NCI-H510A treated with DMSO at 0.1 percent for 48 hours (cell line): Measurements from ENCODE around the gene CCDC17.

ENCODE experiments used
- DNase-seq: peaks from one replicate; lab custom pipeline; 2025; lab: John Stamatoyannopoulos, UW

Gene CCDC17

DNA sequence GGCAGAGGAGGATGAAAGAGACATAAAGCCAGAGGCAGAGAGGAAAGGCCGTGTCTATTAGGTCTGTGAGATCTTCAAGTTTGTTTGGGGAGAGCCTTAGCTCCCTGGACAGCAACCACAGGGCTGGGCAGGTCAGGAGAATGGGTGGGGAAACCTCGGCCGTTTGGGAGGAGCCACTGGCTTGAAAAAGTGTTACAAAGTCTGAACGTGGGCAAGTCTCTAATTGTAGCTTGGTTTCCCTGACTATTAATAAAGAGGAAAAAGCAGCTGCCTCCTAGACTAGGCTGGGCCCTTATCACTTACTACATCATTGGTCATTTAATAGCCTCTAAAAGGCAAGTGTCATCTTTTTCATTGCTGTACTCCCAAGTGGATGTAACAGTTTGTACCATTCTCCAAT lies at the start of gene CCDC17:
CCDC17 (minus strand) TSS at position 83 of the 400 bp plus-strand sequence. CDS start 145 bp downstream, outside the sequence.
- no peak for DNase-seq

DNA sequence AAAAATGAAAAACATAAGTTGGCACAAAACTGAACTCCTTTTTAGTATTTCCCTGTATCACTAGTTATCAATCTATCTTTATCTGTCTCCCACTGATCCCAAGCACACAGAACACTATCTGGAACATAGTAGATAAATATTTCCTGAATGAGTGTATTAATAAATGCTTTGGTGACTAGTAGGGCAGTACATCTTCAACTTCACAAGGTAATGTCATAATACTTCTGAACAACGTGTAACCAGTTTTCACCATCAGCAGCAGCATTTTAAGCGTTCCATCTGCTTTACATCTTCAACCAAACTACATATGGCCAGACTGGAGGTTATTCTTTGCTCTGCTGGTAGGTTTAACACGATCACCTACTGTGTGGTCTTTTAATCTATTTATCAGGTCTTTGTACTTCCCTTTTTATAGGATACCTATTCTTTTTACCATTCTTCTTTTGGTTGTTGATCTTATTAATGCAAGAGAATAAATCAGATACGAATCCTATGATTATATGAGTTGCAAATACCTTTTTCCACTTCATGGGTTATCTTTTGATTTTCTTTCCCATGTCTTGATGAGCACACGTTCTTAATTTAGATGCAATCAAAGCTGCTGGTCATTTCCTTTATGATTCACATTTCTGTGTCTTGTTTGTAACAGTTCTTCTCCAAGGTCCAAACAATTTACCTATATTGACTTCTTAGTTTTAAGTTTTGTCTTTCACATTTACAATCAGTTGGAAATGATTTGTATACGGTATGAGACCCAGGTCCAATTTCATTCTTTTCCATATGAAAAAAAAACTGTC lies 46.2 kb upstream of the CCDC17 start:
- DNase-seq, result no peak

DNA sequence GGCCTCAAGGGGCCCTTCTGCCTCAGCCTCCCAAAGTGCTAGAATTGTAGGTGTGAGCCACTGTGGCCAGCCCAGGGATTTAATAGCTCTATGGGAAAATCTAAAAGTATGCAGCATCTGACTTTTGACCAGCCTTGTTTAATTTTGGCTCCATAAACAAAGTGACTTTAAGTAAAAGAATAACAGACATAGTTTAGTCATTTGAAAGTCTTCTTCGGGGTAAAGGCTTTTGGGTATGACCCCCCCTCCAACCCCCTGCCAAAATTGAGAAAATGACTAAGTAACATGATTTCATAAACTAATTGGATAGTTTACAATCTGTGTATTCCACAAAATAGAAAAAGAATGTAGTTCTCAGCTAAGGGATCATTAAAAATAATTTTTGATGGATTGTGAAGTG lies 45.5 kb upstream of the CCDC17 start:
- no peak for DNase-seq

DNA sequence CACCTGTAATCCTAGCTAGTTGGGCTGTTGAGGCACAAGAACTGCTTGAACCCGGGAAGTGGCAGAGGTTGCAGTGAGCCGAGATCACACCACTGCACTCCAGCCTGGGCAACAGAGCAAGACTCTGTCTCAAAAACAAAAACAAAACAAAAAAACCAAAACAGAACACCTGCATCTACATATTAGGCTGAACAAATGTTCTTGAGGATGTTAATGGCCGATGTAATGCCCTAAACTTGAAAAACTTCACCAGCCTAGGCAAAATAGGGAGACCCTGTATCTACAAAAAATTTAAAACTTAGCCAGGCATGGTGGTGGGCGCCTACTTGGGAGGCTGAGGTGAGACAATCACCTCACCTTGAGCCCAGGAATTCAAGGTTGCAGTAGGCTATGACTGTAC lies 44.7 kb upstream of the CCDC17 start:
- DNase-seq, result no peak

DNA sequence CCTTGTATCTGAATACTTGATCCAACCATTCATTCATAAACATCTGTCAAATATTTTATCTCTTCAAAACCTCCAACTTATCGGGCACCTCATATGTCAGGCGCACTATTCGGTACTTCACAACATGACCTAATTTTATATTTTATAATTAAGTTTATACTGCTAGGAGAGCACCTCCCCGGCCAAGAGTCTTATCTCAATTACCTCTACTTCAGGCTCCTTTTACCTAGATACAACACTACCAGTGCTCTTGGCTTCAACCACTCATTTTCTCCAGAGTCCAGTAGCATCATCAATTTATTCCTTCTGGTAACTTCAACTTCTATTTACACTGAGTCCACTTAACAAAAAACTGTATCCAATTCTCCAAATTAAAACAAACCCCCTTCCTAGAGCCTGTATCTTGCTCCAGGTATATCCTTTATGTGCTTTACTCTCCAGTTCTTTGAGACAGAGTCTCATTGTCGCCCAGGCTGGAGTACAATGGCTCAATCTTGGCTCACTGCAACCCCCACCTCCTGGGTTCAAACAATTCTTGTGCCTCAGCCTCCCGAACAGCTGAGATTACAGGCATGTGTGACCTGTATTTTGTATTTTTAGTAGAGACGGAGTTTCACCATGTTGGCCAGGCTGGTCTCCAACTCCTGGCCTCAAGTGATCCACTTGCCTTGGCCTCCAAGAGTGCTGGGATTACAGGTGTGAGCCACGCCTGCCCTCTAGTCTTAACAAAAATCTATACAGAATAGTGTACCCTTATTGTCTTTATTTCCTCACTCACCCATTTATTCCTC lies 43.7 kb upstream of the CCDC17 start:
- no peak for DNase-seq

DNA sequence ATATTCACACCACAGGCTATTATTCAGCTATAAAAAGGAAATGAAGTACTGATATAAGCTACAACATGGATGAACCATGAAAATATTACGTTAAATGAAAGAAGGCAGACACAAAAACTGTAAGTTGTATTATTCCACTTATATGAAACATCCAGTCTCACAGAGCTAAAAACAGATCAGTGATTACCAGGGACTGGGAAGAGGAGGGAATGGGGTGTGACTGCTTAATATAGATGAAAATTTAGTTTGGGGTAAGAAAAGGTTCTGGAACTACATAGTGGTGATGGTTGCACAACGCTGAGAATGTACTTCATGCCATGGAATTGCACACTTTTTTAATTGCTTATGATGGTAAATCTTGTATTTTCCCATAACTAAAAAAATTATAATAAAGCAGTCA lies 43.0 kb upstream of the CCDC17 start:
- no peak for DNase-seq

DNA sequence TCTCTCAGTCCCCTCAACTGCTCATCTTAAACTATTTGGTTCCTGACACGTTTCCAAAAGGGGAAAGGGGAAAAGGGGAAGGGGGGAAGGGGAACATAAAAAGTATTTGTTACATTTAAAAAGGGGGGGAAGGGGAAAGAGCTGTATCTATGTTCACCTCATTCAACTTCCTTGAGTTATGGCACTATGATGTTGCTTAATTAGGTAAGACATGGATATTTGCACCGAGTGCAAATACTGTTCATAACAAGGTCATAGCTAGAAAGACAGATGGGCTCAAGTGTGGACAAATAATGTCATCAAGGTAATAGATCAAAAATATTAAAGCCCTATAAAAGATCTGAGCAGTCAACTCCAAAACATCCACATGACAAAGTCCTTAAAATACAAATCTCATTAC lies 36.5 kb upstream of the CCDC17 start:
- no peak for DNase-seq

DNA sequence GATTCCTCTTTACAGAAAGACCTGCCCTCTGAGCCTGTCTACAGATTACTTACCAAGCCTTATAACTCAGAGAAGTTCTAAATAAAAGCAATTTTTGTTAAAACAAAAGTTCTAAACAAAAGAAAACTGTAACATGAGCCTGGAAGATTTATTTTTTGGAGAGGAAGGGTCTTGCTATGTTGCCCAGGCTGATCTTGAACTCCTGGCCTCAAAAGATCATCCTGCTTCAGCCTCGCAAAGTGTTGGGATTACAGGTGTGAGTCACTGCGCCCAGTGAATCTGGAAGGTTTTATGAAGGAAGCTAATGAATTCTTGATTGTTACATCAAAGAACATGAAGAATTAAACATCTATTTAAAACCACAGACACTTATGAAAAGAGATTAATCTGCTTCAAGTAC lies 35.4 kb upstream of the CCDC17 start:
- no peak for DNase-seq

DNA sequence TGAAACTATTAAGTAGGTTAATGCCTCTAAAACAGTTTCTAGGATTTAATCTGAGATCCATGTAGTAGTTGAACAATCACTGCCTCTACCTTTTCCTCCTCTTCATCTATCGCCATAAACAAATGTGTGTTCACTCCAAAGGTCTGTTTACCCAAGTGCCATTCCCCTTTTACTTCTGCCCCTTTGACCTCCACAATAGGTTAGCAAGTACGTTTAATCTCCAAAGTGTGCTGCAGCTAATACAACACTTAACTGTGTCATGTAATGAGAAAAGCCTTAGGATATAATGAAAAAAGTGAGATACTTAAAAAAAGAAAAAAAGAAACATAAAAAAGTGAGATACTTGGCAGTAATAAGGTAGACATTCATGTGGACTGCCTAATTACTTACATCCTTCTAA lies 34.3 kb upstream of the CCDC17 start:
- DNase-seq, result no peak

DNA sequence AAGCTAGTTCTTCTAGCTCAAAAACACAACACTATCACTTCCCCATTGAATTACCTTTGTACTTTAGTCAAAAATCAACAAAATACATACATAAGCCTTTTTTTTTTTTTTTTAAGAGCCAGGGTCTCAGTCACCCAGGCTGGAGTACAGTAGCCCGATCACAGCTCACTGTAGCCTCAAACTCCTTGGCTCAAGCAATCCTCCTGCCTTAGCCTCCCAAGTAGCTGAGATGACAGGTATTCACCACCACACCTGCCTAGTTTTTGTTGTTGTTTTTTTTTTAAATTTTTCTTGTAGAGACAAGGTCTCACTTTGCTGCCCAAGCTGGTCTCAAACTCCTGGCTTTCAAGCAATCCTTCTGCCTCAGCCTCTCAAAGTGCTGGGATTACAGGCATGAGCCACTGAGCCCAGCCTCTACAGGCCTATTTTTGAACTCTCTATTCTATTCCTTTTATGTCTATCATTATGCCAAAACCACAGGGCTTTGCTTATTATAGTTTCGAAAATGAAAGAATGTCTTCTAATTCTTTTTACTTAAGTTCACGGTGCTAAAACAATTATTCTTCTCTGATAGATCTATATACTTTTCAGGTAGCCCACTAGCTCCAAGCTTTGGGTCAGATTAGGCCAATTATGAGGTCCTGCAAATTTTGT lies 32.8 kb upstream of the CCDC17 start:
- DNase-seq, result no peak

DNA sequence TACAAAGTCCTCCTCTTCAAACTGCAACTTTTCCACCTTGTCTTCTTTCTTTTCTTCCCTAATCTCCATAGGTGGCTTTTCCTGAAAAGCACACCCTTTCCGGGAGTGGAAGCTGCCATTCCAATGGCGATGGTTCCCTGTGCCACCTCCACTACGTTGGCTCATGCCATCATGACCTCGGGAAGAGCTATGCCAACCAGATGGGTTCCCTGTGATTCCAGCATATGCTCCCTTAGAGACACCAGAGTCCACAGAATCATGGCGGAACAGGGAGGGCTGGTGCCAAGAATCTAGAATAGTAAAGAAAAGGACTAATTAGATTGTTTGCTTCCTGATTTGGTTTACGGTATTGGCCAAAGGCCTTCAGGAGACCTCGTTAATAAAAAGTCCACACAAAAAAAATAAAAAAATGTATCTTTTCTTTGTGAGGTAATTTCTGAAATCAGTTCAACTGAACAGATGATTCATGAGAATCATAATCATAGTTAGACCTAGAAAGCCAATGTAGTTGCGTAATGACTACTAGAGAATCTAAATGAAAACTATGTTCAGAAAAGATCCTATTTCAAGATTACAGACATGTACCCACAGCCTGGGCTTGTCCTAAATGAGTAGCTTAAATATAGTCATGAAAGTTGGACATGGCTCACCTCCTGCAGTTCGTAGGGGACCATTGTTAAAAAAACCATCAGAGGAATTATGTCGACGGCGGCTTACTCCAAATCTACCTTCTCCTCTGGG lies 30.9 kb upstream of the CCDC17 start:
- DNase-seq, result no peak

DNA sequence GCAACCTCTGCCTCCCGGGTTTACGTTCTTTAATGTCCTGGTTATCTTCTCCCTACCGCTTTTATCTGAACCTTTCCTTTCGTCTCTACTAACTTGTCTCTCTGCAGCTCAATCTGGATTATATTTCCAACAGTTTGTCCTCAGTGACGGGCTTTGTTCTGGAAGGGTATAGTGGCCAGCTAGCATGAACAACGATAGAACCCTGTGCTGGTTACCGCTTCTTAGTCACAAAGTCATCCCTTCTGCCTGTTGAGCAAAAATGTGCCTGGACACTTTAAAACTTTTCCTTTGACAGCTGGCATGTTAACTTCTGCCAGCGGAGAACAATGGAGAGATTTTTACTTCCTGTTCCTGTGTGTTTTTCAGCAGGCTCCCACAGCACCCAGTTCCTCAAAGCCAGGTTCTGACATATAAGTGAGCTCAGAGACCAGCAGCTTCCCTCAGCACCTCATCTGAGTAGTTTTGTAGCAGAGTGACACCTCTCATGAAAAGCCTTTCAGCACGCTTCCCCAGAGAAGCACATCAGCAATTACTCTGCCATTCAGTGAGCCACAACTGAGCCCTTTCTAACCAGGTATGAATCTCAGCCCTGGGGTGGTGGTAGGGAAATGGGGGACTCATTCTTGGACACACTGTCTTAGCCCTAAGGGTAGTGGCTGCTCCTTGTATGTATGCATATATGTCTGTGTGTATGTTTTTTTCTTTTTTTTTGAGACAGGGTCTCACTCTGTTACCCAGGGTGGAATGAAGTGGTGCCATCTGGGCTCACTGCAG lies 23.6 kb upstream of the CCDC17 start:
- no peak for DNase-seq

DNA sequence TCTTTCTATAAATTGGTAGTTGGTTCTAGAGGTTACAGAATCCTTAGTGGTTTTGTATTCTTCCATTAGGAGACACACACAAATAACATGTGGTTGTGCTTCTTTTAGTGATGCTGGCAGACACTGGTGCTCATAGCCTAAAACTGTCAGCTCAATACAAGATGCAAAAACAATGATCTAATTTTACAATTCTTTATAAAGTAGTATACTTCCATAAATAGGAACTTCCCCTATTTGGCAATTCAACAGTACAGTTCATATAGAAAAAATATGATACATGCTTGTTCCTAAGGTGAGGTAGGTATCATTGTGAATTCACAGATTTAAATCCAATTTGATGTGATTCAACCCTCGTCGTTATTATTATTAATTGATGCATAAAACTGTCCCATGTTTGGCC lies 20.8 kb upstream of the CCDC17 start:
- DNase-seq, result no peak

DNA sequence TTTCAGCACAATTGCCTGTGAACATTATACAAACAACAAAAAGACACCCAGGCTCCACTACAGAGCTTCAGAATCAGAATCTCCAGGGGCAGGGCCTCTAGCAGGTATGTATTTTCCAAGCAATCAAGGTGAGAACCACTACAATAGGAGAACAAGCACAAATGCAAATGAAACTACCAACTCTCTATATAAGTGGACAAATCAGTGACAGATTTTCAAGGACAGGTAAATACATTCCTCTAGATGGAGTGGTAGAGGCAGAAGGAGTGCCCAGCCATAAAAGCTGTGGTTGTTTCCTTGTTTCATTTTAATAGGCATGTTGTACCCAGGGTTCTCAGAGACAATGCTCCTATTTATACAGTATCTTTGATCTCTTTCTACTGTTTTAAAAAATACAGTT lies 20.1 kb upstream of the CCDC17 start:
- DNase-seq, result no peak

DNA sequence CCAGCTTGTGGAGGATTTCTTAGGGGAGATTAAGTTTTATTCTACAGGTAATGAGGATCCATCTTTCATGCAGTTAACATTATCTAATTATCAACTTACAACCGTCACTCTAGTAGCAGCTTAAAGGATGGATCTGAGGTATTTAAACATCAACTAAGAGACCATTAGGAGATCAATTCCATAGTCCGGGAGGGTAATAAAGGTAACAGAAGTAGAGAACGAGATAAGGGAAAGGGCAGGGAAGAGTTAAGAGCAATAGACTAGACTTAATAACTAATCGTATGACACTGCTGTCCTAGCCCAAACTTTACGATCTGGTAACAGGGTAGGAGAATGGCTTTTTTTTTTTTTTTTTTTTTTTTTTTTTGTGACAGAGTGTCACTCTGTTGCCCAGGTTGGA lies 19.5 kb upstream of the CCDC17 start:
- DNase-seq, result no peak

DNA sequence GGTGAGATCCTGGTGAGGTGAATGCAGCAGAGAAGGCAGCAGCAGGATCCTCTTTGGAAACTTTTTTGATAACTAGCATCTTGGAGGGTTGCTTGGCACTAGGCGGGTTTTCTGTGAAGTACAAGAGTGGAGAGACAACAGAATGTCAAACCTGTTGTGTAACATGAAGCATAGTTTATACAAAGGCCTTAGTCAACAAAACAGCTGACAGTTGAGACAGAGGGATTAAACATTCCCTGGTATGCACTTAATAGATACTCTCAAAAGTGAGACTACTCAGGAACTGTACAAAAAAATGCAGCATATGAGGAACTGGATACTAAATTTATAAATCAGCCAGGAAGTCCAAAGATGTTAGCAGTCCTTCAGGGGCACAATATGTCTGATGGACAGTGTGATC lies 16.4 kb upstream of the CCDC17 start:
- no peak for DNase-seq

DNA sequence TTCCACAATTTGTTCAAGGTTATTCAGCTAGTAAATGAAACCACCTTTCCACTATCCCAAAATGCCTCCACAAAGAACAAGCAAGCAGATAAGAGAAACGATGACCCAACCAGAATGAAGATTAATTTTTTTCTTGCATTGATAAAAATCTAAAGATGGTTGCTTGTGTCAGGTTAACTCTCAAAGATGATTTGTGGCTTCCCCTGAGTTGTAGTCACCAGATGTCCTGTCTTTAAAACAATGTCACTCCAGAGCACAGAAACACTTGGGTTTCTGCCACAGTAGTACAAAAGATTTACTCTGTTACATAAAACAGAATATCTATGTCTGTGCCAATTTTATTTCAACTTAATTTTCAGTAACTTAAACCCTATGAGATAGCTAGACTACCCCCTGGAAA lies 11.4 kb upstream of the CCDC17 start:
- no peak for DNase-seq

DNA sequence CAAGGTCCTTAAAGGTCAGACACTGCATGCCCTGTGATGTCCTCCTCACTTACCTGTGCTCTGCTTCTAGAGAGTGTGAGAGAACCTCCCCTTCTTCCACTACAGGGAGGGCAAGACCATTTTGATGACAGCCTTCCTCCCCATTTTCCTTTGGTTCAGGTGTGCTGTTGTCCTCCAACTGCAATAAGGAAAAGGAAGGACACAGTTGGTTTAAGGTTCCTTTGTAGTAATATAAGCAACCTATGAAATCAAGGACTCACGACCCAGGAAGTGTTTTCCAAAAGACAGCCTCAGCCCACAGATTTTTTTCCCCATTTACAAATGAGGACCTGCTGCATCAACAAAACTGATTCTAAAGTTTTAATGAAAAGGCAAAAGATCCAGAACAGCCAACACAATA lies 6.6 kb upstream of the CCDC17 start:
- DNase-seq, result no peak

DNA sequence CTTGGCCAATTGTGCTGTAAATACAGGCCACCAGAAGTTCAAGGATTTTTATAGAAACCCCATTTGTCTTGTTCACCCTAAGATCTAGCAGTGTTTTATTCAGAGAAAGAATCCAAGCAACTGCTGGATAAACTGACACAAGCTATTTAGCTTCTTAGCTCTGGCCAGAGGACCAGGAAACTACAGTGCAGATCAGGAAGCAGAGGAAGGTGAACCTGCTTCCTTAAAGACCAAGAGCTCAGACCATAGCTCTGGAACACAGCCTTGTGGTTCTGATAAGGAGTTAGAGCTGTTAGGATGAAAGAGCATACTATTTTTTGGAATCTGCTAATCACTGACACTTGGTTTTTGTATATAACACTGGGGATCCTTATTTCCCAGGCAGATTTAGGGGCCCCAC lies 5.2 kb upstream of the CCDC17 start:
- no peak for DNase-seq

DNA sequence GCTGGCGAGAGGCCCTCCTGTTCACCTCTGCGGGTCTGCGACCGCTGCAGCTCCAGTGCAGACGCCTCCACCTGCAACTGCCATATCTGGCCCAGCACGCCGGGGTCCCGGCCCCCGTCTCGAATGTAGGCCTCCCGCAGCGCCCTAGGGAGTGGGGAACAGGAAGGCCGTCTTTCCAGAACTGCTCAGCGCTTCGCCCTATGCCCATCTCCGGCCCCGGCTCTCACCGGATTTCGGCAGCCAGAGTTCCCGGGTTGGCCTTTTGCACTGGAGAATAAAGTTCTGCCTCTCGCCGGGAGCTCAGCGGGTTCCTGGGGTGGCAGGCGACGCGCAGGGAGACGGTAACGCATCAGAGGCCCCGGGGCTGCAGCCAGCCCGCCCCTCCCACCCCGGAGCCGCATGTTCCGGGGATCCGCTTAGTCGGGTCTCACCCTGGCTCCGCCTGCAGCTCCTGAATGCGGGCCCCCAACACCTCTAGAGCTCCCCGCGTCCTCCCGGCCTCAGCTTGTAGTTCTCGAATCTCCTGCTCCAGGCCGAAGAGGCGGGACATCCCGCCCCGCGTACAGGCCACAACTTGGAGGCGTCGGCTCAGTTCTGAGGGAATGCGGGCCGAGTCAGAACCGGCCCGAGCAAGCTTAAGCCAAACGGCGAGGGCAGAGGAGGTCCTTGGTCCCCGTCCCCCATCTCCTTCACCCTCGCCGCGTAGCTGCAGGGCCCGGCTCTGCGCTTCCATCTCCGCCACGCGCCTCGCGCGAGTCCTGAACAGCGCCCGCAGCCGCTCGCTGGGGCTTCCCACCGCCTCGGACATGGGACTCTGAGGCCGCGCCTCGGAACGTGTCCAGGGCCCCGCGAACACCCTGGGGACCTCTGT lies 1.1 kb downstream of the CCDC17 start:
- no peak for DNase-seq
